Frontal cortex (tissue), 4 donors: ENCODE results near the gene TKT. TPM values are rescaled to one million over a fixed set of nuclear protein-coding genes. Genes with fewer than 3 reads are reported as not detected.

Source experiments
- DNase-seq, 2 donors: peaks; one replicate each; pipeline ENCODE4 v3.0.0; 2012; ENCODE audit warnings: low spot score in 2 of 2
- FAIRE-seq: peaks from 2 replicates; lab custom pipeline; 2012; peaks lifted over from hg19 to GRCh38; lab: Jason Lieb, UNC
- total RNA-seq: library from RNA; depleted of rRNA; stranded (reverse); fragments of >200 nt; gene quantifications from one replicate; pipeline ENCODE4 v1.2.3, GENCODE V29; 2014
- donor health status: control.
- donor health status: control.
- donor health status: control.

The TKT gene
- total RNA-seq, 1 donor from 2014 or later: 122 TPM

DNA sequence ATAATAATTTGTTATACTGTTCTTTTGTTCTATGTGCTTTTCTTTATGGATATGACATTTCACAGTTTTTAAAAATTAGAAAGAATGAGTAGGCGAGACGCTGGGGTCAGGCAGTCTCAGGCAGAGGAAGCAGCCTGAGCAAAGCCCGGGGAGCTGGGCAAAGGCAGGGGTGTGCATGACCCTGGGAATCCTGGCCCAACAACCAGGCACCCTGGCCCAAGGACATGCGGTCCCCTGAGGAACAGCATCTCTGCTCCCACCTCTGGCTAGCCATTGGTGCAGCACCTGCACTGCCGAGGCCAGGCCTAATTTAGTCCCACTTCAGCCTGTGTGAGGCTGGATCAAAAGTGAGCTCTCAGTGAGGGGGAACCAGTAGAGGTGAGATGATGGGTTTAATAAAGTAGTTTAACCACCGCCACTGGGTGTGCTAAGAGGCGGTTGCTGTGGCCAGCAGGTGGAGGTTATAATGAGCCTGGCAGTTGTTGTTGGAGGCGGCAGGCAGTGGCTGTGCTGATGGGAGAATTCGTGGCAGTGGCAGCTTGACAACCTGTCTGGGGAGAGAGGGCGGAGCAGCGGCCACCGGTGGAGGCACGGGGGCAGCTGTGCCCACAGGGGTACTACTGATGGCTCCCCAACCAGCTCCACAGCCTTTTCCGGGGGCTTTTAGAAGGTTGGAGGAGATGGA lies 53.3 kb downstream of the TKT start:
- DNase-seq (no peak), FAIRE-seq (no peak)

DNA sequence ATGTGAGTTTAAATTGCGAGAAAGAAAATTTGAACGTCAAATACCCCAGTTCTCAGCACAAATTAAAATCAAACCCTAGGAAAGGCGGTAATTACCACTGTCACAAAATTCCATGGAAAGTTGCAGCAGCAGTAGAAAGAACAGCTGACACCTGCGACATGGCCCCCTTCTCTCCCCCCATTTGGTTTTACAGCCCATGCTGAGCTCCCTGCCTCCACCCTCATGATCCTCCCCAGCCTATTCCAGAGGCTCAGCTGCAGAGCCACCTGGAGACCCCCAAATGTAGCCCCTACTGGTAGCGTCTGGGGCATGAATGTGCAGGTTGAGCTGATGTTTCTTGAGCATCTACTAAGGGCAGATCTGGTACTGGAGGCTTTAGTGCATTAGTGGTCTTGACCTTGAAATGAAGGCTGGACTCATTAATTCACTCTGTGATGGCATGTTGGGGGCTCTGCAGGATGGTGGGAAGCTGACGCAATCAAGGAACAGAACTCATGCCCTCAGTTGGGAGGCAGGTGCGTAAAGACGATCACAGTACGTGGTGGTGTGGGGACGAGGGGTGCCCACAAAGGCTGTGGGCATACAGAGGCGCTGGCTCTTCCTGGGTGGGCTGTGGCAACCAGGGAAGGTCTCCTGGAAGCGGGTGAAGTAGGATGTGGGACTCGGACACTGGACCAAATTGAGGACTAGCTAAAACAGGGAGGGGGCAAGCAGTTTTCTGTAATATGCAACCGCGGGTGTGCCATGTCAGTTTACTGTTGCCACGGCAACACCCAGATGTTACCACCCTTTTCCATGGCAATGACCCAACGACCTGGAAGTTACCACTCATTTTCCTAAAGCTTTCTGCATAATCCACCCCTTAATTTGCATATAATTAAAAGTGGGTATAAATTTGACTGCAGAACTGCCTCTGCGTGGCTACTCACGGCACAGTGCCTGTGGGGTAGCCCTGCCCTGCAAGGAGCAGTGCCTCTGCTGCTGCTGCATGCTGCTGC lies 55.0 kb downstream of the TKT start:
- FAIRE-seq (no peak), DNase-seq (no peak)

DNA sequence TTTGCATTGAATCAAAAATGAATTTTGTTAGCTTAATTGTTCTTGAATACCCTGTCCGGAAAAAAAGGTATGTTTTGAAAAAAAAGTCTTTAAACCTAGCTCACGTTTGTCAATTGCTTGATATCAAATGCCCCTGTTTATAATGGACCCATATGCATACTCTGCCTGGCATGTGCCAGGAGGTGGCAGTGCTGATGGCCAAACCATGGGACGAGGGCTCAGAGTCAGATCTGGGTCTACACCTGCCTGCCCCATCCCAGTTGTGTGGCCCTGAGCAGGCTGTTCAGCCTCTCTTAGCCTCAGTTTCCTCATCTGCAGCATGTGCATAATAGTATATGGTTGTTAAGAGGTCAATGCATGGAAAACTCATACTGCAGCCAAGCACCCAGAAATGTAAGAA lies 56.0 kb downstream of the TKT start:
- FAIRE-seq: no peak
- DNase-seq: no peak

DNA sequence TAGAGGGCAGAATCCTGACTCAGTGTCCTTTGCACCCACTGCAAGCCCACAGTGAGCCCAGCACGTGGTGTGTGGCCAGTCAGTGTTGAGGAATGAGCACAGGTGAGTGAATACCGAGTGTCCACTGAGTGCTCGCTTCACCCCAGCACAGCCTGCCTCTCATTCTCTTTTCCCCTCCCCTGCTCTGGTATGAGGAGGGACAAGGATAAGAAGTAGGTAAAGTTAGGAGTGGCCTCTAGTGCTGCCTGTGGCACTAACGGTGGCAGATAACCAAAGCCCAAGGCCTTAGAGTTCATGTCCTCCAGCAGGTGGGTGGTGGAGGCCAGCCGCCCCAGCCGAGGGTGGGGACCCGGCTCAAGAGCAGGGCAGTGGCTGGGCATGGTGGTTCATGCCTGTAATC lies 56.8 kb downstream of the TKT start:
- DNase-seq: no peak
- no peak for FAIRE-seq

DNA sequence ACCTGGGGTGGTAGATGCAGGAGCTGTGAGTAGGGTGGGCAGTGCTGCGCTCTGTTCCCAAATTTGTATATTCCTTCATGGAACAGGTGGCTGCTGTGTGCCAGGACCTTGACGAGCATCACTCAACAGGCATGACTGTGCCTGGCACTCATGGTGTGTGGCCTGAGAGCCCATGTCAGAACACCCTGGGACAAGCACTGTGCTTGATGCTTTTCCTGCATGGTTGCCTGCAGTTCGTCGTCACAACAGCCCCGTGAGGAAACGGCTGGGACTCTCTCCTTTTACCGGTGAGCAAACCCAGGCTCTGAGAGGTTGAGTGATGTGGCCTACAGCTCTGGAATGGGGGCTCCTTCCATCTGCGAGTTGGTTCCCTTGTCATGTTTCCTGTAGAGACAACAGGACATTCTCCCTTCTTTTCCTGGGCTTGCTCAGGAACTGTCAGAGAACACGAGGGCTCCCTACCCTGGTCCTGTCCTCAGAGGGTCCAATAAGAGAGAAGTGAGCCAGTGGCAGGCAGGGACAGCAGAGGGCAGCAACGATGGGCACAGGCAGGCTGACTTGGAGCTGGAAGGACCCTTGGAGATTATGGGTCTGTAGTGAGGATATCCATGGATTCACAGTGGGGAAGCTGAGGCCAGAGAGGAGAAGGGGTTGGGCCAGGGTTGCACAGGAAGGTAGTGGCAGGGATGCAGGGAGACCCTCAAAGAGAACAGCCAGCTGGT lies 57.4 kb downstream of the TKT start:
- FAIRE-seq: no peak
- no peak for DNase-seq

DNA sequence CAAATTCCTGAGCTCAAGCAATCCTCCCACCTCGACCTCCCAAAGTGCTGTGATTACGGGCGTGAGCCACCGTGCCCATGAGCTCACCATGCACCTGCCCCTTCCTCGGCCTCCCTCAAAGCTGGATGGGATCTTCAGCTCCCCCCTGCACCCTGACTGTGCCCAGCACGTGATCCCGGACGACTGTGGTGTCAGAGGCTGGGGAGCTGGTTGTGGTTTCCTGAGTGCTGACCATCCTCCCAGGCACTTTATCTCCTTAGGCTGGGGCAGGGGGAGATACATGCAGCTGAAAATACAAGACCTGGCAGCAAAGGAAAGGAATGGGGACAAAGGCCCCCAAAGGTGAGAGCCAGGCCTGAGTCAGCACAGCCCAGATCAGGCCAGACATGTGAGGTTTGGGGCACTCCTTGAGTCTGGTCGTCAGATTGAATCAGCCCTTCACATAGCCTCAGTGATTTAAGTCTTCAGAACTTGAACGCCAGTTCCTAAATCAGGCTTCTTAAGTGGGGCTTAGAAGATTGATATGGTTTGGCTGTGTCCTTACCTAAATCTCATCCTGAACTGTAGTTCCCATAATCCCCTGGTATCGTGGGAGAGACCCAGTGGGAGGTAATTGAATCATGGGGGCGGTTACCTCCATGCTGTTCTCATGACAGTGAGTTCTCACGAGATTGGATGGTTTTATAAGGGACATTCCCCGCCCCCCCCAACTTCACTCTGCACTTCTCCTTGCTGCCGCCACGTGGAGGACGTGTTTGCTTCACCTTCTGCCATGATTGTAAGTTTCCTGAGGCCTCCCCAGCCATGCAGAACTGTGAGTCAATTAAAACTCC lies 59.0 kb downstream of the TKT start:
- no peak for DNase-seq
- FAIRE-seq: no peak

DNA sequence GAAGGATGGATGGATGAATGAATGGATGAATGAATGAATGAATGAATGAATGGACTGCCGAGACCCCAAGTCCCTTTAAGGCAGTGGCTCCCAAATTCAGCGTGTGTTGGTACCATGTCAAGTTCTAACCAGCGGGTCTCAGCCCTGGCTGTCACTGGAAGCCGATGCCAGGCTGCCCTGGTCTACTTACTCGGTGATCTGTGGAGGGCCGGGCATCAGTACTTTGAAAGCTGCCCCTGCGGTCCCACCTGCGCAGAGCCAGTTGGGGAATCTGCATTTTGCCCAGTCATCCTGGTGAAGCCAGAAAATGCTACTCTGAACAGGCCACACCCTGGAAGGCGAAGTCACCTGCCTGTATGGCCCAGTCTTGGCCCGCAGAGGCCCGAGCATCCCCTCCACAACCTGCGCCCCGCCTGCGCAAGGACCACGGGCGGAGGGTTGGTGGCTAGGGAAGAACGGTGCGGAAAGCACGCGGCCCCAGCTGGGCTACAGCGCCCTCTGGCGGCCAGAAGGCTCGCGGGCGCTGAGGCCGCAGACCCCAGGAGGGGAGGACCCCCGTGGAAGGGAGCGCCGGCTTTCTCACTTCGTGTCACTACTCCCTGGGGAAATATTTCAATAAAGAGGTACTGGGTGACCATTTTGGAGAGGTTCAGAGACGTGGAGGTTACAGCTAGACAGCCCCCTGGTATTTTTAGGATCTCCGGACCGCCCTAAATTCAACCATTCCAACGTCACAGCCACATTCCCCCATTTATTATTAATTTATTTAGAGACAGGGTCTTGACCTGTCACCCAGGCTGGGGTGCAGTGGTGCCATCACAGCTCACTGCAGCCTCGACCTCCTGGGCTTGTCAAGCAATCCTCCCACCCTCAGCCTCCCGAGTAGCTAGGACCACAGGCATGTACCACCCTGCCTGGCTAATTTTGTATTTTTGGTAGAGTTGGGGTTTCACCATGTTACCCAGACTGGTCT lies 59.9 kb downstream of the TKT start:
- DNase-seq: peak; percentile 61 to 76
- FAIRE-seq: no peak

DNA sequence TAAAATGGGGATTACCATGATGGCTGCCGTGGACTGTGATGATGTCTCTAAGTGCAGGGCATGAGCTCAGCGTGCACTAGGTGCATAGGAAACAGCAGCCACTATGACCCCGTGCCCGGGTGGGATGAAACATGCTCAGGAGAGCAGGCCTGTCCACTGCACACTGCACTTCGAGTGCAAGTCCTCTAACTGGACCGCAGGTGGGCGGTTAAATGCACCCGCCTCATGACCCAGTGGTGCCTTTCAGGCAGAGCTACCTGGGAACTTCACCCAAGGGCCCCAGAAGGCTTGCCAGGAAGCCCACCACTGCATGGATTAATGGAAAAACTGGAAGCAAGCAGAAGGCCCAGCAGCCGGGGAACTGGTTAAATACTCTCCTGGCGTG lies 60.8 kb downstream of the TKT start:
- DNase-seq: no peak
- no peak for FAIRE-seq

DNA sequence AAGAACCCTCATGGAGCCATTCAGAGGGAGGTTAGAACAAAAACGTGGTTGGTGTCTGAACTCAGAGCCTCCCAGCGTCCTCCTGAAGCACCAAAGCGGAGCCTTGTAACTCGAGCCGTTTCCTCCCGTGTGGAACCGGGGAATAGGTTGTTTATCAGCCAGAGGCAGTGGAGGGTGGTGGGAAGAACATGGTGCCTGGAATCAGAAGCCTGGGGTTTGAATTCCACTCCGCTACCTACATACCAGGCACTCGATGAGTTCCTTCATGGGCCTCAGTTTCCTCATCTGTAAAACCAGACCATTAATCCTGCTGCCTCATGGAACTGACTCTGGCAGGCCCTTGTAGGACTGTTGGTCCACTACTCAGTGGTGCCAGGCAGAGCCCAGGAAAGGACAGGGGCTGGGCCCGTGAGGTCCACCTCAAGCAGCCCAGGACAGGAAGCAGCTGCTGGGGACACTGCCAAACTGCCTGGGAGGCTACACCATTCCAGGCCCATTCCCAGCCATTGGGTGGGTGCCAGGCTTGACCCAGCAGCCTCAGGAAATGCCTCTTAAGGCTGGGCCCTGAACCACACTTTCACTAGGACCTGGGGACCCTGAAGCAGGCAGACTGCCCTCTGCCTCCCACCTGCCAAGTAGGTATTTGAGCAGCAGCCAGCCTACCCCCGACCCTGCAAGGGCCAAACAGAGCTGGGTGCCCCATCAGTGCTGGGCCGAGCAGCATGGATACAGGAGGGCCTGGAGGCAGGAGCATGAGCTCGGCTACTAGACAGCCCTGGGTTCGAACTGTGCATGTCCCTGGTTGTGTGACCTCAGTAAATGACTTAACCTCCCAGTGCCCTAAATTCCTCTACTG lies 61.4 kb downstream of the TKT start:
- DNase-seq: no peak
- no peak for FAIRE-seq

DNA sequence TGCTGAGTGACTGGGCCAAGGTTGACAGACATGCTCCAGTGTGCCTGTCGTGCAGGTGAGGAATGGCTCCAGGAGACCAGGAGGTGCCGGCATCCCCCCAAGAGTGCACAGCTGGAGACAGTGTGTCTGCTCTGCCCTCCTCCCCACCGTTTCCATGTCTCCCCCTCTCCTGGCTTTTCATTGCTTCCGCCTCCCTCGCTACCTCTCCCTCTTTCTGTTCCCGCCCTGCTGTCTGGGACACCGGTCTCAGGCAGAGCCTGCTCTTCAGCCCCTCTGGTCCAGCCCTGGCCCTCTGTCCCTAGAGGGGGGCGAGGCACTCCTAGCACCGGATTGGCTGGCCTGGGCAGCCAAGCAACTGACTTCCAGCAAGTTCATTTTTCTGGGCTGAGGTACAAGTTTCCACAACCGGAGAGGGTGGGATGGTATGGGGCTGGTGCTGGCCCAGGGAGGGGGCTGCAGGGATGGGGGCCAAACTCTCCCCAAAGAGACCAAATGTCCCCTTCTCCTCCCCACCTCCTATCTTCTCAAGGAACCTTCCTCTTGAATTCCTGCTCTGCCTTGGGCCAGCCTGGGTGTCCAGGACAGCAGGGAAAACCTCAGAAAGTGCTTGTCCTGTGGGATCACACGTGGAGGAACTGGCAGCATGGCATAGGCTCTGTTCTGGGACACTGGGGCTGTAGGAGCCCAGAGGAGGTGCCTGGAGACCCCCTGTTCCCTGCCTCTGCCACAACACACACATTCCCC lies 62.2 kb downstream of the TKT start:
- no peak for DNase-seq
- FAIRE-seq: no peak

DNA sequence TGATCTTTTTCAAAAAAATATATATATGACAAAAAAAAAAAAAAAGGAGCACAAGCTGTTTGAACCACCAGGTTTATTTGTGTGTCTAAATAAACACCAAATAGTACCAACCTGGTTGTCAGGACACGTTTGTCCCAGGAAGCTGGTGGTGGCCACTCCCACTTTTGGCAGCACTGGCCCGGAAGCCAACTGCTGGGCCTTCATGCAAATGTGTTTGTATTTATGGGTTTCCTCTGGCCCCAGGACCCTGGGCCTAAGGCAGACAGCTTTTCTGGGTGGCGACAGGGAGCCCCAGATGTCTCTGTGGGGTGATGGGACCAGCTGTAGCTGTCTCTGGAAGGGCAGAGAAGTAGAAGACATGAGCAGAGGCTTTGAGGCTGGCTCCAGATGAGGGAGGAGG lies 63.2 kb downstream of the TKT start:
- FAIRE-seq (no peak), DNase-seq (no peak)

DNA sequence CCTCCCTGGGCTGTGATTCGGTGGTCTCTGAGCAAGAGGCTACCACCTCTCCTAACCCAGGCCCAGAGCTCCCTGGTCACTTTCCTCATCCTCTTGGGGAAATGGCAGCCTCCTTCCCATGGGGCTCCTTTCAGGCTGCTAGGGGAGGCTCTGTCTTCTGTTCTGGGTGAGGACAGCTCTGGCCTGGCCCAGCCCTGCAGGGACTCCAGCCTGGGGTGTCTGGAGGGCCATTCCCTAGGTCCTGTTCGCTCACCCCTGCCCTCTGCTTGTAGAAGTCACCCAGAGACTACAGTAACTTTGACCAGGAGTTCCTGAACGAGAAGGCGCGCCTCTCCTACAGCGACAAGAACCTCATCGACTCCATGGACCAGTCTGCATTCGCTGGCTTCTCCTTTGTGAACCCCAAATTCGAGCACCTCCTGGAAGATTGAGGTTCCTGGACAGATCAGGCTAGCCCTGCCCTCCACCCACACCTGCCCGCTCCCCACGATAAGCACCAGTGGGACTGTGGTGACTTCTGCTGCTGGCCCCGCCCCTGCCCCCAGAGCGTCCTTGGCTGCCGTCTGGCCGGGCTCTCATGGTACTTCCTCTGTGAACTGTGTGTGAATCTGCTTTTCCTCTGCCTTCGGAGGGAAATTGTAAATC lies 63.9 kb downstream of the TKT start:
- no peak for FAIRE-seq
- DNase-seq: no peak

DNA sequence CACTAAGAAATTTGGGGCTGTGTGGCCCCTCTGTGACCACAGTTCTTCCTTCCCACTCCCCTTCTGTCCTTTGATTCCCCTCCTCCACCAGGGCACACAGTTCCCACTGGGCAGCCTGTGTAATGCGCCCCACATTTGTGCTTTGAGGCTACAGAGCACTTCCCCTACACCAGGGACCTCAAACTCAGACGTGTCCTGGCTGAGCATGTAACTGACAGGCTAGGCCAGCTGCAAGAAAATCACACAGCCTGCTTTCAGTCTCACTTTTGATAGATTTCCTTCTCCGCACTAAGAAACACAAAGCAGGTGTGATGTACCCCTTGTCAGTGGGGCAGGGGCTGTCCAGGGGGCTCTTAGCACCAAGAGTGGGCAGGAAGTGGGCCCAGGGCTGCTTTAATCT lies 65.2 kb downstream of the TKT start:
- DNase-seq (no peak), FAIRE-seq (no peak)

DNA sequence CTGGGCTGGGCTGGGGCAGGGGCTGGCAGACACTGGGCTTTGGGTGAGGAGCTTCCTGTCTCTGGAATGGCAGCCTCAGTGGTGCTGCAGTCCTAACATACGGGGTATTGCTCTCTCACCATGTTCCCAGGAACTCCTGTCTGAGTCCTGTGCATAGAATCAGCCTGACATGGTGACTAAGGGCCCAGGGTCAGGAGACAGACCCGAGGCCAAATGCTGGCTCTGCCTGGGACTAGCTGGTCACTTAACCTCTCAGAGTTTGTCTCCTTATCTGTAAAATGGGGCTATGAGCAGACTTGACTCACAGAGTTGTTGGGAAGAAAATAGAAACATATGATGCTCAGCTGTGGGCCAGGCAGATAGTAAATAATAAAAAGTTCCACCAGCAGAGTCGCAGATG lies 66.5 kb downstream of the TKT start:
- no peak for DNase-seq
- no peak for FAIRE-seq

DNA sequence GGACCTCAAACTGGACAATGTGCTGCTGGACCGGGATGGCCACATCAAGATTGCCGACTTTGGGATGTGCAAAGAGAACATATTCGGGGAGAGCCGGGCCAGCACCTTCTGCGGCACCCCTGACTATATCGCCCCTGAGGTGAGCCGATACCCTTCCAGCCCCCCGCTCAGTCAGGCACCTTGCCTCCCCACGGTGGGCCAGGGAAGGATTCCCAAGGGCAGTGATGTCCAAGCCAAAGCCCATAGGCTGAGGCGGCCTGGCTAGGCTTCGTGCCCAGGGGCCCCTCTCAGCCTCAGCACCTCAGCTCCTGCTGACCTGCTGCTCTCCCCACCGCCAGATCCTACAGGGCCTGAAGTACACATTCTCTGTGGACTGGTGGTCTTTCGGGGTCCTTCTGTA lies 67.1 kb downstream of the TKT start:
- no peak for FAIRE-seq
- DNase-seq: no peak

DNA sequence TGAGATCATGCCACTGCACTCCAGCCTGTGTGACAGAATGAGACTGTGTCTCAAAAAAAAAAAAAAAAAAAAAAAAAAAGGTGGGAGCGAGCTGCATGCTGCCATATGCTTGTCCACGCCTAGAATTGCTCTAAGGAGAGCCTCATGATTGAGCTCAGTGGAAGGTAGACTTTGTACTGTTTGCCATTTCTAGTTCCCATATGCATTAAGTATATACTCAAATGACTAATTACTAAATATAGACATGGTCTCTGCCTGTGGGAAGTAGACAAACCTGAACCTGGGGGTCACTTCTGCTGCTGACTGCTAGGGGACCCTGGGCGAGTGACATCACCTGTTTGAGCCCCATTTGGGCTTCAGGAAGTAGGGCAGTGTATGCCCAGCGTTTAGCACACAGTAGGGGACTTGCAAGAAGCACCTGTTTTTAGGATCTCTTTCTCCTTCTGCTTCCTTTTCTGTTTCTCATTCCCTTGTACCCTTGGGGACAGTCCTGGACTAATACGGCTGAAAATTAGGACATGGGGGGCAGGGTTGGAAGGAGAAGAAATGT lies 67.6 kb downstream of the TKT start:
- no peak for DNase-seq
- FAIRE-seq: no peak
